Aorta (tissue), 5 donors: ENCODE results near the gene VWC2L. TPM values are rescaled to one million over a fixed set of nuclear protein-coding genes. Genes with fewer than 3 reads are reported as not detected.

Experiments
- ATAC-seq: fragments of 200-7000 bp; cut with Tn5 transposase; one replicate; pipeline ENCODE4 v1.9.1; 2022; ENCODE audit warnings: moderate library complexity; ENCODE audit not compliant: low FRiP score
- DNase-seq, 2 donors: peaks; one replicate each; pipeline ENCODE4 v3.0.0-alpha.2; 2020
- H3K27ac ChIP-seq, 2 donors: one replicate each; pipeline ENCODE4 v1.5.1; 2013; ENCODE audit warnings: low read length in 2 of 2, mild to moderate bottlenecking in 2 of 2, moderate library complexity in 2 of 2, control low read depth in 1 of 2, inconsistent platforms in 1 of 2, low read depth in 1 of 2
- H3K27me3 ChIP-seq, 2 donors: one replicate each; pipeline ENCODE4 v1.6.1; 2013; ENCODE audit warnings: control low read depth in 1 of 2, low read length in 1 of 2, mild to moderate bottlenecking in 1 of 2, moderate library complexity in 1 of 2; ENCODE audit not compliant: insufficient read depth in 2 of 2, control insufficient read depth in 1 of 2
- H3K36me3 ChIP-seq, 2 donors: one replicate each; pipeline ENCODE4 v1.6.1; 2013; ENCODE audit warnings: control low read depth in 1 of 2, low read length in 1 of 2, mild to moderate bottlenecking in 1 of 2; ENCODE audit not compliant: insufficient read depth in 2 of 2, control insufficient read depth in 1 of 2
- H3K4me1 ChIP-seq, 2 donors: one replicate each; pipeline ENCODE4 v1.6.1; 2013; ENCODE audit warnings: low read length in 2 of 2, control low read depth in 1 of 2, mild to moderate bottlenecking in 1 of 2, moderate library complexity in 1 of 2; ENCODE audit not compliant: insufficient read depth in 2 of 2, control insufficient read depth in 1 of 2
- H3K4me3 ChIP-seq, 2 donors: one replicate each; pipeline ENCODE4 v1.5.1; 2013; ENCODE audit warnings: low read length in 2 of 2, control low read depth in 1 of 2, mild to moderate bottlenecking in 1 of 2
- H3K9me3 ChIP-seq: one replicate; pipeline ENCODE4 v1.6.1; 2013; ENCODE audit warnings: mild to moderate bottlenecking, low read length; ENCODE audit not compliant: control insufficient read depth
- WGBS, 2 donors: extraction: QIAGEN DNeasy Blood & Tissue Kit; methylation state at CpG; one replicate each; pipeline ENCODE4 v1.1.7; 2013; 5-methylcytosine and 5-hydroxymethylcytosine counted together
- intact Hi-C, 2 donors: fragments of 100-400 bp; cut with DNase I; formaldehyde crosslinking; loops; one replicate each; pipeline versions ENCODE4 v1.14.2 to v1.15.0; 2022
- polyA plus RNA-seq, 2 donors: library from polyadenylated mRNA; stranded (reverse); fragments of 200-250 nt; gene quantifications; one replicate each; pipeline ENCODE4 v1.2.3, GENCODE V29; 2013
- total RNA-seq, 2 donors: library from RNA; stranded (reverse); fragmentation: NEBNext Ultra II Directional; extraction: Animal tissue kit (Norgen Biotek cat#: 25700); gene quantifications; one replicate each; pipeline ENCODE4 v1.2.1, GENCODE V29; 2021
- donor health status: healthy with polysubstance abuse.
- donor health status: Bipolar disorder and iron deficiency.
- donor health status: DM: no; HTN: no; CAD: no.
- donor health status: DM: no; HTN: no; CAD: no.
- donor health status: DM: yes; HTN: yes; CAD: no.

The VWC2L gene
- total and polyA plus RNA-seq, 4 donors, result not detected

DNA sequence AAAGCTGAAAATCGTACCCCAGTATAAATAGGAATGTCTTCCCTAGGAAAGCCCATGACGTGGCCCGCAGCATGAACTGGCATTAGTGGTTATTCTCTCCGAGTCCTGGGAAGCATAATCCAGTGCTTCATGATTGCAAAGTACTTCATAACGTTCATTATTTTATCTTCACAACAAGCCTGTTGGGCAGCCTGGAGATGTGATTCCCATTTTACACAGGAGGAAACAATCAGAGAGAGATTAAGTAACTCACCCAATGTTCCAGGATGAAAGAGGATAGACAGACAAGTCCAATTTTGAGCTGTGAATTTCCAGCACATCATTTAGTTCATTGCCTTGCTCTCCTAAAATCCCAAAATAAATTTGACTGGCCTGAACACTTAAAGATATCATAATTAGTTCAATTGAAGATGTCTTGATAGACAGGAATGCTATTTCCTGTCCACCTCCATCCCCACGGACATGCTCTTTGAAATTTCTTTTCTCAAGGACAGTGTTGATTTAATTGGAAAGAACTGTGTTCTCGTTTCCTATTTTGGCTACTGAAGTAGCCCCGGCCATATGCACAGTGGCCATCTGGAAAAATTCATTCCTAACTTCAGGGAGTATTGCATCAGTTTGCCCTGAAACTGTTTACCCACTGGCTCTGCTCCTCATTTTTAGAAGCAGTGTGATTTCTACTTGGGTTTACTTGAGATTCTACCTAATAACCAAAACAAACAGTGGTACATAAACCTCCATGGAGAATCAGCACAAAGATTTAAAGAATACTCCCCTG lies 93.9 kb downstream of the VWC2L start:
- H3K27me3 ChIP-seq, result no peaks in the 10 kb centered on the region
- no peak for ATAC-seq
- no peak overlapping the region for H3K27ac ChIP-seq
- no peaks in the 10 kb centered on the region for H3K36me3 ChIP-seq
- intact Hi-C loops, result no loop called here
- no peak for DNase-seq
- no peaks in the 10 kb centered on the region for H3K4me1 ChIP-seq
- no peaks in the 10 kb centered on the region for H3K9me3 ChIP-seq
- whole genome bisulfite sequencing, 2 donors, result 62 to 67% methylated on average over 8 of the region's 8 CpGs
- no peak overlapping the region for H3K4me3 ChIP-seq

GRCh38 chr2:214507032-214507431 lies 96.2 kb downstream of the VWC2L start:
- H3K4me3 ChIP-seq, result no peak overlapping the region
- DNase-seq, result no peak
- no peak for ATAC-seq
- no peak overlapping the region for H3K27ac ChIP-seq
- H3K9me3 ChIP-seq, result no peaks in the 10 kb centered on the region
- H3K4me1 ChIP-seq, result no peaks in the 10 kb centered on the region
- intact Hi-C loops, result no loop called here
- H3K36me3 ChIP-seq, result no peaks in the 10 kb centered on the region
- no peaks in the 10 kb centered on the region for H3K27me3 ChIP-seq

- Histone ChIP-seq H3K27me3 (no peaks in the 10 kb centered on the region), H3K36me3 (no peaks in the 10 kb centered on the region), H3K27ac (no peak overlapping the region), H3K4me1 (no peaks in the 10 kb centered on the region), H3K9me3 (no peaks in the 10 kb centered on the region), H3K4me3 (no peak overlapping the region)
- intact Hi-C loops, result no loop called here
- WGBS, 2 donors, result 35 to 37% methylated on average over 1 of the region's 1 CpG
- DNase-seq, result no peak
- no peak for ATAC-seq
These were observed 103.8 kb downstream of the VWC2L start for GRCh38 chr2:214514704-214515103.

- intact Hi-C loops, result no loop called here
- ATAC-seq, result no peak
- H3K27me3 ChIP-seq, result no peaks in the 10 kb centered on the region
These were observed 104.3 kb downstream of the VWC2L start for GRCh38 chr2:214515111-214515510.

DNA sequence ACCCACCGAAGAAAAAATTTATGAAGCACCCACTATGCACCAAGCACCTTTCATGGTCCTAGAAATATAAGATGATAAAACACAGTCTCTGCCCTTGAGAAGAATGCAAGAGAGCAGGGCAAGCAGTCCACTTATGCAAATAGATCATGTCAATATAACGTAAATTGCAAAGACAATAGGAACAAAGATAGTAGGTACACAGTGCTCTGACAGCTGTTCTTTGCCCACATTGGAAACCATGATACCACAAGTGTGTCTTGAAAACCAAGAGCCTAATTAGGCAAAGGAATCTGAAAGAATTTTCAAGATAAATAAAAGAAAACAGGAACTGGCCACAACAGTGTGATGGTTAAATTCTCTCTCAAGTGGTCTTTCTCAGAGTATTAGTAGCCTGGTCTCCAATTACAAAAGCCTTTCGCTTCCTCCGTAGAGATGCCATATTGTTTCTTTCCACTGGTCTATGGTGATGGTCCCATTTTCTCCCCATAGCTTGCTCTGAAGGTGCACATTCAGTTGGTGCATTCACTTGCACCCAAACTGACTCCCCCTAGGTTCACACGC lies 108.5 kb downstream of the VWC2L start:
- intact Hi-C loops, result no loop called here
- 93 to 94% methylated on average over 5 of the region's 5 CpGs for WGBS, 2 donors
- H3K36me3 ChIP-seq, result no peaks in the 10 kb centered on the region
- H3K4me1 ChIP-seq, result no peaks in the 10 kb centered on the region
- H3K27me3 ChIP-seq, result no peaks in the 10 kb centered on the region
- H3K4me3 ChIP-seq, result no peak overlapping the region
- no peak for ATAC-seq
- no peak for DNase-seq
- no peak overlapping the region for H3K27ac ChIP-seq
- no peaks in the 10 kb centered on the region for H3K9me3 ChIP-seq

More at GRCh38 chr2:214515111-214515510, 104.3 kb downstream of the VWC2L start:
- WGBS, 2 donors, result 53 to 62% methylated on average over 4 of the region's 4 CpGs
- no peaks in the 10 kb centered on the region for H3K4me1 ChIP-seq
- H3K9me3 ChIP-seq, result no peaks in the 10 kb centered on the region
- H3K36me3 ChIP-seq, result no peaks in the 10 kb centered on the region
- no peak overlapping the region for H3K27ac ChIP-seq
- no peak for DNase-seq
- no peak overlapping the region for H3K4me3 ChIP-seq

DNA sequence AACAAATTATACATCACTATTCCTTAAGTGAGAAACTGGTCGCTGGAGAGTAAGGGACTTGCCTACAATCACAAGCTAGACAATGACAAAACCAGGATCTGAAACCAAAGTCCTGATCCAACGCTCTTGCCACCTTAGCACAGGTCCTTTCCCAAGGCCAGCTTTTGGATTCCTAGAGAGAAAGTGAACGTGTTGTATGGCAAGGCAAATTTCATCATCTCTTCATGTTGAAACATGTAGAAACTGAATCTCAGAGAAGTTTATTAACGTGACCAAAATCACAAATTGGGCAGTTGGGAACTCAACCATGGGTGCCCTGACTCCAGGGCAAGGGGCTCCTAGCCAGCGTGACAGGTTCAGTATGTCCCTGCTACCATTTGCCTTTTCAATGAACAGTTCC lies 118.2 kb downstream of the VWC2L start:
- Histone ChIP-seq H3K9me3 (no peaks in the 10 kb centered on the region), H3K4me1 (no peaks in the 10 kb centered on the region), H3K27ac (no peak overlapping the region), H3K4me3 (no peak overlapping the region), H3K36me3 (no peaks in the 10 kb centered on the region), H3K27me3 (no peaks in the 10 kb centered on the region)
- WGBS, 2 donors, result 88 to 89% methylated on average over 5 of the region's 5 CpGs
- intact Hi-C loops, result no loop called here
- no peak for ATAC-seq
- DNase-seq, result no peak

DNA sequence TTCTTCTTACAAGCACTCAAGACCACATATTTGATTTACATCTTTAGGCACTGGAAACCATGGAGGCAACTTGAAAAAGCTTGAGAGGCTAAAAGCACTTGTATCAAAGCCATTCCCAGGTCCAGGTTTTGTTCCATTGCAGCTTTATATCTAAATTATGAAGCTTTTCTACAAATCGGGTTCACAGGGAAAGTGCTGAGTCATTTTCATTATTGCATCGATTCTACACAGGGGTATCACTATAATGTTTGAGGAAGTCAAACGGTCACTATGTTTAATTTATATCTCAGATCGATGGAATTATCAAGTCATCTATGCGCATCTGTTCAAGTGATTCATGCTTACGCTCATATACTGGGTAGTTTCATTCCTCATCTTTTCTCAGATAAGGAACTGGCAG lies 118.7 kb downstream of the VWC2L start:
- no peak overlapping the region for H3K4me3 ChIP-seq
- no peak overlapping the region for H3K27ac ChIP-seq
- ATAC-seq (no peak), DNase-seq (no peak)
- 81 to 84% methylated on average over 6 of the region's 6 CpGs for WGBS, 2 donors
- no peaks in the 10 kb centered on the region for H3K36me3 ChIP-seq
- no peaks in the 10 kb centered on the region for H3K9me3 ChIP-seq
- H3K4me1 ChIP-seq, result no peaks in the 10 kb centered on the region
- no peaks in the 10 kb centered on the region for H3K27me3 ChIP-seq
- intact Hi-C loops, result no loop called here

DNA sequence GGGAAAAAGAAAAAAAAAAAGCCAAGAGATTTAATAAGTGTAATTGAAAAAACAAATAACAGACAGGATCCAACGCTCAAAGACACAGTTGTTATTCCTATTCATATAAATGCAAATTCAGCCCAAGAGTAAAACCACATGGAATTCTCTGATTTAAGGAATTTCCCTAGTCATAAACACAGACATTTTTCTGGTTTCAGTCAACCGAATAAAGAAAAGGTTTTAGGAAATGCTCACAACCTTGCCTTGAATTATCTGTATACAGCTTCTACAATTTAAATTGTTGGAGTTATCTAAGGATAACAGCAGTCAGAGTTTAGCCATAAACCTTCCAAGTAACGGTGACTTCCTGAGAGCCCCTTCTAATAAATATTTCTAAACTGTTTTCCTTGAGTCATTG lies 122.7 kb downstream of the VWC2L start:
- H3K9me3 ChIP-seq, result no peaks in the 10 kb centered on the region
- 27 to 36% methylated on average over 3 of the region's 3 CpGs for WGBS, 2 donors
- DNase-seq, result no peak
- no peaks in the 10 kb centered on the region for H3K36me3 ChIP-seq
- H3K27ac ChIP-seq, result no peak overlapping the region
- H3K4me3 ChIP-seq, result no peak overlapping the region
- no peaks in the 10 kb centered on the region for H3K4me1 ChIP-seq
- no peak for ATAC-seq
- H3K27me3 ChIP-seq, result no peaks in the 10 kb centered on the region
- intact Hi-C loops, result no loop called here

GRCh38 chr2:214536625-214537024 lies 125.8 kb downstream of the VWC2L start:
- Histone ChIP-seq H3K9me3 (no peaks in the 10 kb centered on the region), H3K27me3 (no peaks in the 10 kb centered on the region), H3K4me3 (no peak overlapping the region), H3K27ac (no peak overlapping the region), H3K4me1 (no peaks in the 10 kb centered on the region), H3K36me3 (no peaks in the 10 kb centered on the region)
- WGBS, 2 donors, result 59 to 62% methylated on average over 3 of the region's 3 CpGs
- ATAC-seq (no peak), DNase-seq (no peak)
- intact Hi-C loops, result no loop called here
